Lower lobe of right lung (tissue), 2 donors: Measurements from ENCODE around the gene ELSPBP1. TPM values are rescaled to one million over a fixed set of nuclear protein-coding genes. Genes with fewer than 3 reads are reported as not detected.

ENCODE experiments used
- ATAC-seq, 2 donors: fragments of 200-7000 bp; cut with Tn5 transposase; one replicate each; pipeline ENCODE4 v1.9.1; 2020 to 2022; ENCODE audit warnings: mild to moderate bottlenecking in 2 of 2, moderate library complexity in 2 of 2
- DNase-seq: peaks from one replicate; pipeline ENCODE4 v3.0.0-alpha.2; 2020
- H3K27ac ChIP-seq: fragments of 200-600 bp; one replicate; pipeline ENCODE4 v1.8.0; 2022
- H3K27me3 ChIP-seq: fragments of 200-600 bp; one replicate; pipeline ENCODE4 v1.8.0; 2022; ENCODE audit warnings: low read depth
- H3K36me3 ChIP-seq: fragments of 200-600 bp; one replicate; pipeline ENCODE4 v1.8.0; 2022; ENCODE audit warnings: mild to moderate bottlenecking
- H3K4me1 ChIP-seq: fragments of 200-600 bp; one replicate; pipeline ENCODE4 v1.8.0; 2022
- H3K4me3 ChIP-seq: fragments of 200-600 bp; one replicate; pipeline ENCODE4 v1.8.0; 2022; ENCODE audit warnings: mild to moderate bottlenecking
- H3K9me3 ChIP-seq: fragments of 200-600 bp; one replicate; pipeline ENCODE4 v1.8.0; 2022
- intact Hi-C: fragments of 100-400 bp; cut with DNase I; formaldehyde crosslinking; loops from one replicate; pipeline ENCODE4 v1.11.0; 2022
- total RNA-seq: library from RNA; stranded (reverse); fragmentation: NEBNext Ultra II Directional; extraction: Animal tissue kit (Norgen Biotek cat#: 25700); gene quantifications from one replicate; pipeline ENCODE4 v1.2.1, GENCODE V29; 2021
- TF ChIP-seq, protein P1 (sequence below): fragments of 200-600 bp; IDR thresholded peaks from one replicate; pipeline ENCODE4 v1.8.0; 2022; ENCODE audit warnings: antibody characterized with exemption, mild to moderate bottlenecking
- donor health status: DM: no; HTN: yes; CAD: no; lungs with severe emphysema.

The ELSPBP1 gene
- total RNA-seq, 1 donor from 2014 or later = not detected

- TF ChIP-seq, protein P1, sequence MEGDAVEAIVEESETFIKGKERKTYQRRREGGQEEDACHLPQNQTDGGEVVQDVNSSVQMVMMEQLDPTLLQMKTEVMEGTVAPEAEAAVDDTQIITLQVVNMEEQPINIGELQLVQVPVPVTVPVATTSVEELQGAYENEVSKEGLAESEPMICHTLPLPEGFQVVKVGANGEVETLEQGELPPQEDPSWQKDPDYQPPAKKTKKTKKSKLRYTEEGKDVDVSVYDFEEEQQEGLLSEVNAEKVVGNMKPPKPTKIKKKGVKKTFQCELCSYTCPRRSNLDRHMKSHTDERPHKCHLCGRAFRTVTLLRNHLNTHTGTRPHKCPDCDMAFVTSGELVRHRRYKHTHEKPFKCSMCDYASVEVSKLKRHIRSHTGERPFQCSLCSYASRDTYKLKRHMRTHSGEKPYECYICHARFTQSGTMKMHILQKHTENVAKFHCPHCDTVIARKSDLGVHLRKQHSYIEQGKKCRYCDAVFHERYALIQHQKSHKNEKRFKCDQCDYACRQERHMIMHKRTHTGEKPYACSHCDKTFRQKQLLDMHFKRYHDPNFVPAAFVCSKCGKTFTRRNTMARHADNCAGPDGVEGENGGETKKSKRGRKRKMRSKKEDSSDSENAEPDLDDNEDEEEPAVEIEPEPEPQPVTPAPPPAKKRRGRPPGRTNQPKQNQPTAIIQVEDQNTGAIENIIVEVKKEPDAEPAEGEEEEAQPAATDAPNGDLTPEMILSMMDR = no peak
- H3K9me3 ChIP-seq = no peaks in the 10 kb centered on the region
- H3K4me3 ChIP-seq = no peak overlapping the region
- H3K4me1 ChIP-seq = no peaks in the 10 kb centered on the region
- peaks cover 14% of the 10 kb centered on the region for H3K27me3 ChIP-seq
- ATAC-seq = no peak
- H3K27ac ChIP-seq = no peak overlapping the region
- H3K36me3 ChIP-seq = no peaks in the 10 kb centered on the region
- intact Hi-C loops = no loop called here
- DNase-seq = no peak
Observed at GRCh38 chr19:48010932-48011758, 16.7 kb downstream of the ELSPBP1 start.

GRCh38 chr19:48020686-48021085, 26.3 kb downstream of the ELSPBP1 start:
- intact Hi-C loops = no loop called here
- no peaks in the 10 kb centered on the region for H3K4me1 ChIP-seq
- no peaks in the 10 kb centered on the region for H3K36me3 ChIP-seq
- H3K27me3 ChIP-seq = peaks cover 6% of the 10 kb centered on the region
- TF ChIP-seq, protein P1 = no peak
- DNase-seq (no peak), ATAC-seq (no peak)
- no peak overlapping the region for H3K27ac ChIP-seq
- no peak overlapping the region for H3K4me3 ChIP-seq
- H3K9me3 ChIP-seq = no peaks in the 10 kb centered on the region

- H3K27me3 ChIP-seq = no peaks in the 10 kb centered on the region
- TF ChIP-seq, protein P1 = no peak
- no peak overlapping the region for H3K4me3 ChIP-seq
- DNase-seq = no peak
- ATAC-seq = no peak
- no peak overlapping the region for H3K27ac ChIP-seq
- H3K4me1 ChIP-seq = no peaks in the 10 kb centered on the region
- intact Hi-C loops = no loop called here
- no peaks in the 10 kb centered on the region for H3K9me3 ChIP-seq
- no peaks in the 10 kb centered on the region for H3K36me3 ChIP-seq
Observed at GRCh38 chr19:48023011-48023410, 28.6 kb downstream of the ELSPBP1 start.

DNA sequence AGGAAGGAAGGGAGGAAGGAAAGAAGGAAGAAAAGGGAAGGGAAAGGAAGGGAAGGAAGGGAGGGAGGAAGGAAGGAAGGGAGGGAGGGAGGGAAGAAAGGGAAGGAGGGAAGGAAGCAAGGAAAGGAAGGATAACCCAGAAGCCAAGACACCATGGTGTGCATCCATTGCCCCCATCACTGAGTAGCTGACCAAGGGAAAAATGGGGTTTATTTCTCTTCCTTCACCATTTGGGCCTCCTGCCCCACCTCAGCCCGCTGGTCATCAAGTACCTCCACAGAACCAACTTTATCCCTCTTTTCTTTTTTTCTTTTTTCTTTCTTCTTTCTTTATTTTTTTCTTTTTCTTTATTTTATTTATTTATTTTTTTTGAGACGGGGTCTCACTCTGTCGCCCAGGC, 29.1 kb downstream of the ELSPBP1 start:
- H3K4me3 ChIP-seq = no peak overlapping the region
- intact Hi-C loops = no loop called here
- no peaks in the 10 kb centered on the region for H3K36me3 ChIP-seq
- ATAC-seq = no peak
- no peaks in the 10 kb centered on the region for H3K9me3 ChIP-seq
- no peak for DNase-seq
- TF ChIP-seq, protein P1 = no peak
- no peaks in the 10 kb centered on the region for H3K27me3 ChIP-seq
- no peak overlapping the region for H3K27ac ChIP-seq
- H3K4me1 ChIP-seq = no peaks in the 10 kb centered on the region

GRCh38 chr19:48025480-48025879, 31.0 kb downstream of the ELSPBP1 start:
- Histone ChIP-seq H3K27ac (no peak overlapping the region), H3K9me3 (no peaks in the 10 kb centered on the region), H3K4me3 (no peak overlapping the region), H3K27me3 (no peaks in the 10 kb centered on the region), H3K4me1 (no peaks in the 10 kb centered on the region), H3K36me3 (no peaks in the 10 kb centered on the region)
- DNase-seq (no peak), ATAC-seq (no peak)
- TF ChIP-seq, protein P1 = no peak
- intact Hi-C loops = no loop called here
